Kidney (tissue), 14 donors: Measurements from ENCODE around the gene CCDC102B. TPM values are rescaled to one million over a fixed set of nuclear protein-coding genes. Genes with fewer than 3 reads are reported as not detected.

ENCODE experiments used
- DNase-seq, 5 donors: peaks; one replicate each; pipeline ENCODE4 v3.0.0-alpha.2; 2013 to 2020
- FAIRE-seq: peaks from 2 replicates; lab custom pipeline; 2012; peaks lifted over from hg19 to GRCh38; lab: Jason Lieb, UNC
- H3K27ac ChIP-seq, 2 donors: one replicate each; pipeline ENCODE4 v1.7.0; 2013; ENCODE audit warnings: low read depth in 2 of 2, low read length in 2 of 2, inconsistent platforms in 1 of 2
- H3K27me3 ChIP-seq: one replicate; pipeline ENCODE4 v1.7.1; 2013; ENCODE audit warnings: low read length, inconsistent platforms; ENCODE audit not compliant: control insufficient read depth, insufficient read depth
- H3K36me3 ChIP-seq, 3 donors: one replicate each; pipeline versions ENCODE4 v1.7.0 to v1.7.1; 2013; ENCODE audit warnings: low read length in 3 of 3, control low read depth in 1 of 3, inconsistent platforms in 1 of 3; ENCODE audit not compliant: insufficient read depth in 3 of 3, control insufficient read depth in 2 of 3
- H3K4me1 ChIP-seq, 3 donors: one replicate each; pipeline versions ENCODE4 v1.7.0 to v1.7.1; 2013; ENCODE audit warnings: low read length in 3 of 3, inconsistent platforms in 1 of 3, low read depth in 1 of 3; ENCODE audit not compliant: control insufficient read depth in 2 of 3, insufficient read depth in 2 of 3
- H3K4me3 ChIP-seq, 3 donors: one replicate each; pipeline versions ENCODE4 v1.7.0 to v1.8.1; 2013; ENCODE audit warnings: low read length in 3 of 3, control low read depth in 1 of 3, inconsistent platforms in 1 of 3
- H3K9ac ChIP-seq, 3 donors: one replicate each; pipeline versions ENCODE4 v1.7.0 to v1.7.1; 2013; ENCODE audit warnings: low read length in 3 of 3, control low read depth in 1 of 3, inconsistent platforms in 1 of 3
- H3K9me3 ChIP-seq, 3 donors: one replicate each; pipeline versions ENCODE4 v1.7.0 to v1.7.1; 2013; ENCODE audit warnings: low read length in 3 of 3, control low read depth in 1 of 3, inconsistent platforms in 1 of 3; ENCODE audit not compliant: control insufficient read depth in 2 of 3, insufficient read depth in 1 of 3
- CTCF ChIP-seq: IDR thresholded peaks from 3 replicates; pipeline ENCODE4 v1.5.1; 2012; ENCODE audit warnings: mild to moderate bottlenecking, moderate library complexity, borderline replicate concordance; ENCODE audit not compliant: insufficient read depth; ENCODE audit errors: extremely low read depth
- intact Hi-C: fragments of 100-400 bp; cut with DNase I; formaldehyde crosslinking; loops from one replicate; pipeline ENCODE4 v1.11.1; 2022
- polyA plus RNA-seq: library from polyadenylated mRNA; stranded (reverse); fragments of 350-450 nt; fragmentation: Illumina TruSeq; extraction: RNeasy Lipid Tissue Mini Kit (QIAGEN cat#74804); gene quantifications from one replicate; pipeline ENCODE4 v1.2.3, GENCODE V29; 2014; ENCODE audit warnings: low read depth, low replicate concordance; ENCODE audit not compliant: insufficient read depth
- total RNA-seq: library from RNA; stranded (reverse); fragmentation: NEBNext Ultra II Directional; extraction: Animal tissue kit (Norgen Biotek cat#: 25700); gene quantifications from one replicate; pipeline ENCODE4 v1.2.1, GENCODE V29; 2021
- donor health status: control.
- donor health status: control.
- donor health status: control.
- donor health status: control.
- donor health status: control.
- donor health status: DM: yes; HTN: yes; CAD: no.
- donor health status: Normal renal cell carcinoma (clear cell type).

CCDC102B gene
- total and polyA plus RNA-seq, 2 donors from 2014 or later, result 3.6 to 6.8 TPM

- no peak overlapping the region for H3K9ac ChIP-seq
- no peak overlapping the region for H3K27ac ChIP-seq
- TF ChIP-seq CTCF, result no peak
- H3K36me3 ChIP-seq, result no peaks in the 10 kb centered on the region
- H3K9me3 ChIP-seq, result no peaks in the 10 kb centered on the region
- intact Hi-C loops, result no loop called here
- DNase-seq (no peak), FAIRE-seq (no peak)
- no peak overlapping the region for H3K4me3 ChIP-seq
- H3K27me3 ChIP-seq, result no peaks in the 10 kb centered on the region
- H3K4me1 ChIP-seq, result no peaks in the 10 kb centered on the region
These were observed 288.1 kb downstream of the CCDC102B start for GRCh38 chr18:69085951-69086350.

GRCh38 chr18:69088973-69089372 lies 291.1 kb downstream of the CCDC102B start:
- no peaks in the 10 kb centered on the region for H3K9me3 ChIP-seq
- H3K9ac ChIP-seq, result no peak overlapping the region
- H3K4me1 ChIP-seq, result no peaks in the 10 kb centered on the region
- H3K27me3 ChIP-seq, result no peaks in the 10 kb centered on the region
- no peak overlapping the region for H3K27ac ChIP-seq
- H3K4me3 ChIP-seq, result no peak overlapping the region
- no peak for TF ChIP-seq CTCF
- intact Hi-C loops, result no loop called here
- no peak for FAIRE-seq
- DNase-seq, result no peak
- H3K36me3 ChIP-seq, result no peaks in the 10 kb centered on the region

- Histone ChIP-seq H3K9me3 (no peaks in the 10 kb centered on the region), H3K27me3 (no peaks in the 10 kb centered on the region), H3K27ac (no peak overlapping the region), H3K4me3 (no peak overlapping the region), H3K9ac (no peak overlapping the region), H3K36me3 (no peaks in the 10 kb centered on the region), H3K4me1 (no peaks in the 10 kb centered on the region)
- intact Hi-C loops, result no loop called here
- DNase-seq (no peak), FAIRE-seq (no peak)
- TF ChIP-seq CTCF, result no peak
These were observed 299.5 kb downstream of the CCDC102B start for GRCh38 chr18:69097349-69097748.

GRCh38 chr18:69102959-69103358 lies 305.1 kb downstream of the CCDC102B start:
- intact Hi-C loops, result no loop called here
- Histone ChIP-seq H3K27ac (no peak overlapping the region), H3K4me3 (no peak overlapping the region), H3K4me1 (no peaks in the 10 kb centered on the region), H3K9me3 (no peaks in the 10 kb centered on the region), H3K9ac (no peak overlapping the region), H3K36me3 (no peaks in the 10 kb centered on the region), H3K27me3 (no peaks in the 10 kb centered on the region)
- FAIRE-seq (no peak), DNase-seq (no peak)
- no peak for TF ChIP-seq CTCF
